NT2/D1 (cell line): ENCODE measurements around the gene NIT1.

ENCODE experiments used
- DNase-seq: peaks from one replicate; pipeline ENCODE4 v3.0.0-alpha.2; 2011; ENCODE audit warnings: low read depth, low spot score
- H3K27me3 ChIP-seq: 2 replicates; pipeline ENCODE4 v1.6.0; 2011; ENCODE audit warnings: mild to moderate bottlenecking; ENCODE audit not compliant: insufficient read length, insufficient read depth
- H3K36me3 ChIP-seq: 2 replicates; pipeline ENCODE4 v1.6.1; 2011; ENCODE audit warnings: mild to moderate bottlenecking, low read length, mixed read lengths; ENCODE audit not compliant: insufficient read depth, insufficient read length
- H3K4me1 ChIP-seq: 2 replicates; pipeline ENCODE4 v1.5.1; 2011; ENCODE audit not compliant: insufficient read depth, insufficient read length
- H3K4me3 ChIP-seq: 2 replicates; pipeline ENCODE4 v1.5.1; 2011; ENCODE audit warnings: low read depth; ENCODE audit not compliant: insufficient read length
- H3K9ac ChIP-seq: 2 replicates; pipeline ENCODE4 v1.6.0; 2011; ENCODE audit warnings: low read depth; ENCODE audit not compliant: insufficient read length
- H3K9me3 ChIP-seq: 2 replicates; pipeline ENCODE4 v1.5.1; 2011; ENCODE audit warnings: mild to moderate bottlenecking, low read length; ENCODE audit not compliant: insufficient read depth
- SUZ12 ChIP-seq: IDR thresholded peaks from 2 replicates; pipeline ENCODE4 v1.6.1; 2011; ENCODE audit not compliant: insufficient read length, insufficient read depth; ENCODE audit errors: extremely low read depth
- YY1 ChIP-seq: IDR thresholded peaks from 2 replicates; pipeline ENCODE4 v1.6.1; 2011; ENCODE audit not compliant: insufficient read length, insufficient read depth
- ZNF274 ChIP-seq: IDR thresholded peaks from 2 replicates; pipeline ENCODE4 v1.6.1; 2011; ENCODE audit warnings: mild to moderate bottlenecking, low read depth, low read length

The NIT1 gene

DNA sequence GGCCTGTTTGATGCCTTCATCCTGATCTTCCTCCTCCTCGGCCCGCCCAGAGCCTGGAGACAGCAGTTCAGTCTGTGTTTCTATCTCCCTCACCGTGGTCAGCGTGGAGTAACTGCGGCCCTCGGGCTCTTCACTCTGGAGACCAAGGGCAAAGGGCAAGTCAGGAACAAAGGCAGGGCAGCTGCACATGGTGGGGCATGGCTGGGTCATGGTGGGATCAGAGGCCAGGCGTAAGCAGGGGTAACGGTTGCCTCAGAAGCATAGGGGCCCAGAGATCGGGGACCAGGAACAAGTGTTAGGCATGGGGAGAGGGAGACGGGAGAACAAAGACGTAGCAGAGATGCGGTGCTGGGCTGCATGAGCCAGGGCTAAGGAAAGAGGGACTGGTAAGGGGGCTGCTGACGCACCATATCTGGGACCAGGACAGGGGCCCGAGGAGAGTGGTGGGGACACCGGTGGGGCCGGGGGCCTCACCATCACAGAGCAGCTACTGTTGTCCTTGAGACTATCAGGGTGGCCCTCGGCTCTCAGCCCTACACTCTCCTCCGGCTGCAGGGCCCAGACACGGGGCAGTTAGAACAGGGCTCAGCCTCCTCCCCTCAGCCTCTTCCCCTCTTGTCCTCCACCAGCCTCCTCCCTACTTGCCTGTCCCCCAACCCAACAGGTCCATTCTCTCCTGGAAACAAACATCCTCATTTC, 45.0 kb upstream of the NIT1 start:
- no peak for TF ChIP-seq ZNF274
- no peak for TF ChIP-seq SUZ12
- no peak for TF ChIP-seq YY1
- Histone ChIP-seq H3K9ac (no peak overlapping the region), H3K36me3 (no peaks in the 10 kb centered on the region), H3K9me3 (peaks cover 8% of the 10 kb centered on the region; the same call in 1 of the 2 replicates), H3K4me1 (peaks cover 11% of the 10 kb centered on the region), H3K4me3 (no peak overlapping the region), H3K27me3 (no peaks in the 10 kb centered on the region)
- DNase-seq: no peak

DNA sequence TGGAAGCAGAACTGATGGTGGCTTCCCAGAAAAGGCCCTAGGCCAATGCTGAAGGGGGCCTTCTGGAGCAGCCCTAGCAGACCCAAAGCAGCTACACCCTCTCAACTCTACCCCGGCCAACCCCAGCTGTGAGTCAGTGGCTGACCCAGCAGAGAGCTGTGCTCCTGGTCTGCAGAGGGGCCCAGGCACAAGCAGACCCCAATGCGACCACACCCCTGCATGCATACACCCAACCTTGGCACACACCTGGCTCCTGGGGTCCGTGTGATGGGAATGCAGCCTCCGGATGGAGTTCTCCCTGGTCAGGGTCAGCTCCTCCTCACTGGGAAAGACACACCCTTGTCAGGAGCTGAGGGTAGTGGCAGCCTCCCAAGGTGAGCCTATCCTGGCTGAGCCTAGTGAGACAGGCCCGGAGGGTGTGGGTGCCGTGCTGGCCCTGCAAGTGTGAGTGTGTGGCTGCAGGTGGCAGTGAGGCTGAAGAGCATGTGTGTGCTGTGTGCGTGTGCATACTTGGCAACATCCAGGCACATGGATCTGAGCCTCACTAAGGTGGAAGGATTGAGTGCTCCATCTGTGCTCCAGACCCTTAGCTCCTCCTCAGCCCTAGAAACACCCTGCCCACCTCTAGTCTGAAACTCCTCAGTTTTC, 44.3 kb upstream of the NIT1 start:
- Histone ChIP-seq H3K36me3 (no peaks in the 10 kb centered on the region), H3K27me3 (no peaks in the 10 kb centered on the region), H3K4me1 (peaks cover 11% of the 10 kb centered on the region), H3K9me3 (peaks cover 8% of the 10 kb centered on the region; the same call in 1 of the 2 replicates), H3K4me3 (no peak overlapping the region), H3K9ac (no peak overlapping the region)
- DNase-seq: no peak
- TF ChIP-seq ZNF274: no peak
- TF ChIP-seq SUZ12: no peak
- no peak for TF ChIP-seq YY1

GRCh38 chr1:161074676-161075368, 43.1 kb upstream of the NIT1 start:
- Histone ChIP-seq H3K4me1 (peaks cover 9% of the 10 kb centered on the region), H3K36me3 (no peaks in the 10 kb centered on the region), H3K27me3 (no peaks in the 10 kb centered on the region), H3K9me3 (peaks cover 8% of the 10 kb centered on the region; the same call in 1 of the 2 replicates), H3K4me3 (no peak overlapping the region), H3K9ac (no peak overlapping the region)
- no peak for DNase-seq
- no peak for TF ChIP-seq SUZ12
- no peak for TF ChIP-seq ZNF274
- no peak for TF ChIP-seq YY1

DNA sequence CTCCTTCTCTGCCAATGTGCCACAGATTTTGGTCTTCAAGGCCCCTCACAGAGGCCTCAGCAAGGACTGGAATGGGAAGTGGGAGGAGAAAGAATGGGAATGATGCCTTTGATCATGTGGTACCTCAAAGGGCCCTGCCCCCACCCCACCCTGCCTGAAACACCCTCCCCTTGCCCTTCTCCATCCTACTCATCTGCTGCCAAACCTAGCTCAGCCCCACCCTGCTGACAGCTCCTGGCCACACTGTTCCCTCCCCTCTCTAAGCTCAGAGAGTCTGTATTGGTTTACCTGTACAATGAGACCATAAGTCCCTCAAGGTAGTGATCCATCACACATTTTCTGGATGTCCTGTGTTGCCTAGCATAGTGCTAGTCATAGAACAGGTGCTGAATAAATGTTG, 41.5 kb upstream of the NIT1 start:
- H3K9me3 ChIP-seq: no peaks in the 10 kb centered on the region
- H3K9ac ChIP-seq: no peak overlapping the region
- TF ChIP-seq YY1 (no peak), SUZ12 (no peak), ZNF274 (no peak)
- H3K4me1 ChIP-seq: peaks cover 16% of the 10 kb centered on the region
- H3K36me3 ChIP-seq: no peaks in the 10 kb centered on the region
- DNase-seq: no peak
- H3K4me3 ChIP-seq: no peak overlapping the region
- no peaks in the 10 kb centered on the region for H3K27me3 ChIP-seq

DNA sequence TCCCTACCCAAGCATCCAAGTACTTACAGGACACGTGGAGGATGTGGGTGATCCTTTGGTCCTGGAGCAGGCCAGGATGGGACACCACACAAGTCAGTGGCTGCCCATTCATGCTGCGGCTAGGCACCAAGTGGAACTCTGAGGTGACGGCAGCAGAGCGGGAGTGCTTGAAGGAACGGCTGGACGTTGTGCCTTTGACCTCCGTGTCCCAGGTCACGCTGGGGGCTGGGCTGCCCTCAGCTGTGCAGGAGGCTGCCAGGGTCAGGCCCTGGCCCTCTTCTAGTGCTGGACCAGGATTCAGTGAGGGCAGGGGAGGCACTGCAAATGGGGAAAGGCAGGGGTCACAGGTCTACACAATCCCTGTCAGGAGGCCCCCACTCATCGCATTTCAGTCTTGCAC, 40.5 kb upstream of the NIT1 start:
- TF ChIP-seq ZNF274 (no peak), YY1 (no peak), SUZ12 (no peak)
- no peak overlapping the region for H3K9ac ChIP-seq
- no peaks in the 10 kb centered on the region for H3K36me3 ChIP-seq
- no peaks in the 10 kb centered on the region for H3K27me3 ChIP-seq
- DNase-seq: no peak
- H3K9me3 ChIP-seq: no peaks in the 10 kb centered on the region
- H3K4me1 ChIP-seq: peaks cover 18% of the 10 kb centered on the region
- no peak overlapping the region for H3K4me3 ChIP-seq

DNA sequence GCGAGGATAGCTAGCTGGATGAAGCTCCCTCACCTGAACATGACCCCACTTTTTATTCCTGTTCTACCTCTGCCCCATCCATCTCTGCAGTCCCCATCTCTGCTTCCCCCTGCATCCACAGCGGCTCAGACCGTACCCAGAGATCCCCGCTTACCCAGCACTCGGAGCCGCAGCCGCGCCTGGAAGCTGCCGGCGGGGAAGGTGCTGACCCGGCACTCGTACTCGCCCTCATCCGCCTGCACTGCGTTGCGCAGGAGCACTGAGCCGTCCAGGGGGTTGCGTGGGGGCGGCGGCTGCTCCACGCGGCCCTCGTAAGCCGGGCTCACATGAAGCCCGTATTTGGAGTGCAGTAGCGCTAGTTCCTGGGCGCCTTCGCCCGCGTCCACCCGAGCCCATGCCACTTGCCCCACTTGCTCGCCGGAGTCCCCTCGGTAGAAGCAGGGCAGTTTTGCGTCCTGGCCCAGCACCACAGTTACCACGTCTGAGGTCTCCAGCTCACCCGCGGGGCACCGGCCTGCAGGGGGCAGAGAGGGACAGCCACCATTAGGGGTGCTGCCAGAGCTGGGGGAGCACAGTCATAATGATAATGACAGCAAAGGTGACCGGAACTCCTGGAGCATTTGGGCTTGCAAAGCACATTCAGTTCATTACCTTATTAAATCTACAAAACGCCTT, 38.3 kb upstream of the NIT1 start:
- TF ChIP-seq SUZ12 (no peak), YY1 (no peak), ZNF274 (no peak)
- Histone ChIP-seq H3K27me3 (no peaks in the 10 kb centered on the region), H3K4me3 (no peak overlapping the region)

More for the DNA sequence above, 38.3 kb upstream of the NIT1 start:
- Histone ChIP-seq H3K4me1 (peaks cover 31% of the 10 kb centered on the region), H3K9me3 (no peaks in the 10 kb centered on the region), H3K9ac (no peak overlapping the region), H3K36me3 (no peaks in the 10 kb centered on the region)
- DNase-seq: no peak
